Measurements from ENCODE around the gene ARFGAP2.

- TF ChIP-seq CTCF (IDR thresholded peaks at IDR 0.05; ENCODE audit: low read depth, low read length): no peak
- TF ChIP-seq POLR2A (IDR thresholded peaks at IDR 0.05; ENCODE audit: extremely low read depth, insufficient read length): no peak
- no peak for TF ChIP-seq MAX (IDR thresholded peaks at IDR 0.05; ENCODE audit: low read depth, low read length)
- TF ChIP-seq MYC (IDR thresholded peaks at IDR 0.05; ENCODE audit: low read depth, low read length): no peak
Measured at GRCh38 chr11:47163898-47164297, 12.8 kb downstream of the ARFGAP2 start.
